DOHH2 (cell line): ENCODE results near the gene SRXN1.

Source experiments
- EZH2phosphoT487 ChIP-seq: fragments of 200-600 bp; sonication (generic); IDR thresholded peaks from 2 replicates; pipeline ENCODE4 v1.6.1; 2017; ENCODE audit warnings: borderline replicate concordance, mild to moderate bottlenecking, antibody characterized with exemption, low read length, moderate library complexity, mixed read lengths
- TF ChIP-seq, protein P1 (sequence below): fragments of 200-600 bp; sonication (generic); IDR thresholded peaks from one replicate; pipeline ENCODE4 v1.5.1; 2014; ENCODE audit warnings: antibody characterized with exemption, mild to moderate bottlenecking, low read depth, low read length; ENCODE audit not compliant: poor library complexity, severe bottlenecking

DNA sequence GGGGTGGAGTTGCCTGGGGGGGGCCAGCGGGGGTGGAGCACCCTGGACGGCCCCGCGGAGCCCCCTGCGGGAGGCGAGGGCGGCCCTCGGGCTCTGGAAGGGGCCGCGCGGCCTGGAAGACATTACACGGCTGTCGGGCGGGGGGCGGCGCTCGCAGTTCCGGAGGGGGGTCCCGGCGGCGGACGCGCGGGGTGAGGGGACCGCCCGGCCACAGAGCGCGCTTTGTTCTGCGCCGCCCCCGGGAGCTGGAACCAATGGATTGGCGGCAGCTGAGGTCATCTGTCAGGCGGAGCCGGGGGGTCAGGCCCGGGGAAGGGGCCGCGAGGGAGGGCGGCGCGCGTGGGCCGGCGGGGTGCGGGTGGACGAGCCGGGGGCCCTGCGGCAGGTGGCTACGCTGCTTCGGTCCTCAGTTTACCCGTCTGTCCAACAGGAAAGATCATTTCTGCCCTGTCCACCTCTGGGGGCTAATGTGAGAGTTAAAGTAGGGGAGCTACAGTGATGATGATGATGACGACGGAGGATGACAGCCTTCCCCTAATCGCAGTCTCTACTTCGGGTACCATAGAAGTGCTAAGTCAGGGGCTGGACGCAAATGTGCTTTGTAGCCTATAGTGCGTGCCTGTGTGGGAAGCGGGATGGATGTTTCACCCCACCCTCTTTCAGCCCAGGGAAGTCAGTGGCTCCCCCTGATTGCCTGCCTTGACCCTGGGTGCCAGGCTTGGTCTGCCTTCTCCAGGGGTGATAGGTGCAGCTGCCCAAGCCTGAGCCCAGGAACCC is 10.4 kb downstream of the SRXN1 start:
- TF ChIP-seq, protein P1, sequence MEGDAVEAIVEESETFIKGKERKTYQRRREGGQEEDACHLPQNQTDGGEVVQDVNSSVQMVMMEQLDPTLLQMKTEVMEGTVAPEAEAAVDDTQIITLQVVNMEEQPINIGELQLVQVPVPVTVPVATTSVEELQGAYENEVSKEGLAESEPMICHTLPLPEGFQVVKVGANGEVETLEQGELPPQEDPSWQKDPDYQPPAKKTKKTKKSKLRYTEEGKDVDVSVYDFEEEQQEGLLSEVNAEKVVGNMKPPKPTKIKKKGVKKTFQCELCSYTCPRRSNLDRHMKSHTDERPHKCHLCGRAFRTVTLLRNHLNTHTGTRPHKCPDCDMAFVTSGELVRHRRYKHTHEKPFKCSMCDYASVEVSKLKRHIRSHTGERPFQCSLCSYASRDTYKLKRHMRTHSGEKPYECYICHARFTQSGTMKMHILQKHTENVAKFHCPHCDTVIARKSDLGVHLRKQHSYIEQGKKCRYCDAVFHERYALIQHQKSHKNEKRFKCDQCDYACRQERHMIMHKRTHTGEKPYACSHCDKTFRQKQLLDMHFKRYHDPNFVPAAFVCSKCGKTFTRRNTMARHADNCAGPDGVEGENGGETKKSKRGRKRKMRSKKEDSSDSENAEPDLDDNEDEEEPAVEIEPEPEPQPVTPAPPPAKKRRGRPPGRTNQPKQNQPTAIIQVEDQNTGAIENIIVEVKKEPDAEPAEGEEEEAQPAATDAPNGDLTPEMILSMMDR: no peak
- TF ChIP-seq EZH2phosphoT487: no peak
